ENCODE data around the gene LRRC8C. TPM values are rescaled to one million over a fixed set of nuclear protein-coding genes. Genes with fewer than 3 reads are reported as not detected.

The LRRC8C gene
- total RNA-seq, 1 donor from 2014 or later, result 12.6 TPM

DNA sequence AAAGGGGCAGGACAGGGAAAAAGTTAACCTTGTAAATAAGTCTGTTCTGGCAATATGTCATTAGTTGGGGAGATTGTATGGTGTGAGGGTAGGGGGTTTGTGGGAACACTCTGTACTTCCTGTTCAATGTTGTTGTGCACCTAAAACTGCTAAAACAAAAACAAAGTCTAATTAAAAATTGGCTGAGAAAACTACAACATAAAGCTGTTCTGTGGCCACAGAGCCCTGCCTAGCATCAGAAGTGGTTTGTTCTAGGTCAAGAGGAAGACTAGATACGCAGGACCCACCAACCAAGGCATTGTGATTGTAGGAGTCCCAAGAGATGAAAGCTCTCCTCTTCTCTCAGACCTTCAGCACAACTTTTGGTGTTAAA lies 106.9 kb downstream of the LRRC8C start:
- H3K27me3 ChIP-seq, result no peaks in the 10 kb centered on the region
- no peaks in the 10 kb centered on the region for H3K9me3 ChIP-seq
- ATAC-seq (no peak), DNase-seq (no peak)
- TF ChIP-seq, protein P1, sequence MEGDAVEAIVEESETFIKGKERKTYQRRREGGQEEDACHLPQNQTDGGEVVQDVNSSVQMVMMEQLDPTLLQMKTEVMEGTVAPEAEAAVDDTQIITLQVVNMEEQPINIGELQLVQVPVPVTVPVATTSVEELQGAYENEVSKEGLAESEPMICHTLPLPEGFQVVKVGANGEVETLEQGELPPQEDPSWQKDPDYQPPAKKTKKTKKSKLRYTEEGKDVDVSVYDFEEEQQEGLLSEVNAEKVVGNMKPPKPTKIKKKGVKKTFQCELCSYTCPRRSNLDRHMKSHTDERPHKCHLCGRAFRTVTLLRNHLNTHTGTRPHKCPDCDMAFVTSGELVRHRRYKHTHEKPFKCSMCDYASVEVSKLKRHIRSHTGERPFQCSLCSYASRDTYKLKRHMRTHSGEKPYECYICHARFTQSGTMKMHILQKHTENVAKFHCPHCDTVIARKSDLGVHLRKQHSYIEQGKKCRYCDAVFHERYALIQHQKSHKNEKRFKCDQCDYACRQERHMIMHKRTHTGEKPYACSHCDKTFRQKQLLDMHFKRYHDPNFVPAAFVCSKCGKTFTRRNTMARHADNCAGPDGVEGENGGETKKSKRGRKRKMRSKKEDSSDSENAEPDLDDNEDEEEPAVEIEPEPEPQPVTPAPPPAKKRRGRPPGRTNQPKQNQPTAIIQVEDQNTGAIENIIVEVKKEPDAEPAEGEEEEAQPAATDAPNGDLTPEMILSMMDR (IDR thresholded peaks at IDR 0.05), result no peak
- peaks cover 11% of the 10 kb centered on the region for H3K4me1 ChIP-seq
- H3K36me3 ChIP-seq, result no peaks in the 10 kb centered on the region
- H3K4me3 ChIP-seq, result no peak overlapping the region
- no peak overlapping the region for H3K27ac ChIP-seq
- intact Hi-C loops (cut with DNase I), result no loop called here

DNA sequence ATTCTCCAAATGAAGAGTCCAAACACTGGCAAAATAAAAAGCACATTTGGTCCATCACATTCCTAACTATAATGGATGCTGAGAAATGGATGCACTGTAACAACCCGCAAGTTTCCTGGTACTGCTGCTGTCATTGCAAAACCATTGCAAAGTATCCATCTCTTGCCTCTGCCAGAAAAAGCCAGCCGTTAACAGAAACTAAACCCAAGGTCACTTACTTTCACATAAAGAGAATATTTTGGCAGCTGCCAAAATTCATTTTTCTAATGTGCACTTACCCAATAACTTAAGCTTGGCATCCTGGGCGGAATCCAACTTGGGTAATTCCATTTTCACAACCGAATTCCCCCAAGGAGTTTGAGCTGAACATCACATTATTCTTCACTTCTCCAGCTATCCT lies 110.9 kb downstream of the LRRC8C start:
- no peak for DNase-seq
- Histone ChIP-seq H3K9me3 (no peaks in the 10 kb centered on the region), H3K36me3 (no peaks in the 10 kb centered on the region), H3K4me1 (no peaks in the 10 kb centered on the region), H3K27me3 (no peaks in the 10 kb centered on the region), H3K4me3 (no peak overlapping the region), H3K27ac (no peak overlapping the region)
- TF ChIP-seq, protein P1 (IDR thresholded peaks at IDR 0.05), result no peak
- ATAC-seq, result no peak
- intact Hi-C loops (cut with DNase I), result no loop called here

DNA sequence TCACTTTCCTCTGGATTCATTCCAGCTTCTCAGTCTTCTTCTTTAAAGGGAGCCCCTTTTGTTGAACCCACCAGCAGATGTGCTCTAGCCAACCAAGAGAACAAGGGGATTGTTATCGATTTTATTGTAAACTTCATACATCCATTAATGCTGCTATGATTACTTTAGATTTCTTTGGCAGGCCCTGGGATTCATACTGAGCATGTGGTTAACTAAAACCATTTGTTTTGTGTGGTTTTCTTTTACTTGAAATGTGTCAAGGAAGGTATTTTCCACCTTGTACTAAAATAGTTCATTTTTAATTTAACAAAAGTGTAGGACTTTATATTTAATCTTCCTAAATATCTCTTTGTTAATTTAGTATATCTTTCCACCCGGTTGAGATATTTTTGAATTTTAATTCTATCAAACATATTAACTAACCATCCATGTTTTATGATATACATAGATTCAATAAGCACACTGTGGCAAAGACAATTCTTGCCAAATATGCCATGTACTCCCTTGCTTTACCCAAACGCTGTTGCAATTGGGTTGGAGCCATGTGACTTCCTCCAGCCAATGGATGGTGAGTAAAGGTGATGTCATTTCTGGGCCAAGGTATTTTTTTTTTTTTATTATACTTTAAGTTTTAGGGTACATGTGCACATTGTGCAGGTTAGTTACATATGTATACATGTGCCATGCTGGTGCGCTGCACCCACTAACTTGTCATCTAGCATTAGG lies 113.7 kb downstream of the LRRC8C start:
- H3K9me3 ChIP-seq, result no peaks in the 10 kb centered on the region
- no peak overlapping the region for H3K4me3 ChIP-seq
- H3K4me1 ChIP-seq, result no peaks in the 10 kb centered on the region
- no peaks in the 10 kb centered on the region for H3K36me3 ChIP-seq
- TF ChIP-seq, protein P1 (IDR thresholded peaks at IDR 0.05), result no peak
- intact Hi-C loops (cut with DNase I), result no loop called here
- no peak overlapping the region for H3K27ac ChIP-seq
- H3K27me3 ChIP-seq, result no peaks in the 10 kb centered on the region
- ATAC-seq, result no peak
- DNase-seq, result no peak

DNA sequence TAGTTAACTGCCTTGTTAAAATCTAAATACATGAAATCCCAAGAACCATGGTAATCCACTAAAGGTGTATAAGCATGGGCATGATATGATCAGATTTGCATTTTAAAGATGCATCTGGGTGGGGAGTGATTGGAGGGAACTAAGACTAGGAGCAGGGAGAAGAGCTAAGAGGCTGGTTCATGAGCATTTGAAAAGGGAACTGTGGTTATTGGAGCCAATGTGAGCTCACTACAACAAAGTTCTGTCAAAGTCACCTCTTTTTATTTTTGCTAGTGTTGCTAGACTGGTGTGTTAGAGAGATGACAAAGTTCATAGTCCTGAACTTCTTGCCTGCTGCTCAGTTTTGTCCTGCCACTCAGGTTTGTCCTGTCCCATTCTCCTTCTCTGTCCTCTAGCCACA lies 120.8 kb downstream of the LRRC8C start:
- intact Hi-C loops (cut with DNase I), result no loop called here
- H3K27ac ChIP-seq, result peak overlapping the region; percentile 67
- no peaks in the 10 kb centered on the region for H3K9me3 ChIP-seq
- no peaks in the 10 kb centered on the region for H3K27me3 ChIP-seq
- no peak overlapping the region for H3K4me3 ChIP-seq
- DNase-seq (no peak), ATAC-seq (peak; percentile 12)
- H3K36me3 ChIP-seq, result no peaks in the 10 kb centered on the region
- peaks cover 21% of the 10 kb centered on the region for H3K4me1 ChIP-seq
- TF ChIP-seq, protein P1 (IDR thresholded peaks at IDR 0.05), result no peak

DNA sequence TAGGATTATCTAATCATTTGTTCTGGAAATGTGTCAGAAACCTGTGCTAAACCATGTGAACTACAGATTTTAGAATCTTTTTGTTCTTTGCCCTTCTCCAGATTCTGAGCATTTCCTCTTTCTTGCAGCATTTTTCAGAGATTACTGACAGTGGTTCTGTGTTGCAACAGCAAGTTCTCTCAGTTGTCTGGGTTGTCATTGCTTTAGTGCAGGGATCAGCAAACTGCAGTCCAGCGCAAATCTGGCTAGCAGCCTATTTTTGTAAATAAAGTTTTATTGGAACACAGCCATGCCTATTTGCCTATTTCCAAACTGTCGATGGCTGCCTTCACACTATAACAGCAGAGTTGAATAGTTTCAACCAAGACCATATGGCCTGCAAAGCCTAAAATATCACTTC lies 121.6 kb downstream of the LRRC8C start:
- Histone ChIP-seq H3K4me1 (peaks cover 25% of the 10 kb centered on the region), H3K4me3 (no peak overlapping the region), H3K36me3 (no peaks in the 10 kb centered on the region), H3K27me3 (no peaks in the 10 kb centered on the region), H3K9me3 (no peaks in the 10 kb centered on the region), H3K27ac (peak overlapping the region; percentile 67)
- peak; percentile 63 for ATAC-seq
- intact Hi-C loops (cut with DNase I), result no loop called here
- TF ChIP-seq, protein P1 (IDR thresholded peaks at IDR 0.05), result no peak
- DNase-seq, result no peak

DNA sequence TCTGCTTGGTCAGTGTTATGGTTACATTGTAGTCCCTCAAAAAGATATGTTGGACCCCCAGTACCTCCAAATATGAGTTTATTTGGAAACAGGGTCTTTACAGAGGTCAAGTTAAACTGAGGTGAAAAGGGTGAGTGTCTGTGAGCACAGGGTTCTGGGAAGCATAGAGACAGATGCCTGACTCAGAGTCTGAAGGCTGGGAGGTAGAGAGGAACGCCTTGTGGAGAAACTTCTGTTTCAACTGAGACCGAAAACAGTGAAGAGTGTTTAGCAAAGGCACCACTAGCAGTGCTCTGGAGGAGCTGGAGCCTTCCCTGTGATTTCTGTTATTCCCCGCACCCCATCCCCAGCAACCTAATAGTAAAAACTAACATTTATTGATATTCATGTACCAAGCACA lies 122.7 kb downstream of the LRRC8C start:
- Histone ChIP-seq H3K36me3 (no peaks in the 10 kb centered on the region), H3K27ac (no peak overlapping the region), H3K9me3 (no peaks in the 10 kb centered on the region), H3K4me3 (no peak overlapping the region), H3K27me3 (no peaks in the 10 kb centered on the region), H3K4me1 (peaks cover 25% of the 10 kb centered on the region)
- TF ChIP-seq, protein P1 (IDR thresholded peaks at IDR 0.05), result no peak
- ATAC-seq (peak; percentile 14), DNase-seq (no peak)
- intact Hi-C loops (cut with DNase I), result no loop called here

Measured in upper lobe of right lung (tissue), 1 donor.